NCI-H345 treated with DMSO at 0.1 percent for 48 hours (cell line): ENCODE data around the gene UBE2QL1.

ENCODE experiments used
- DNase-seq: peaks from one replicate; lab custom pipeline; 2025; ENCODE audit not compliant: unreplicated experiment; lab: John Stamatoyannopoulos, UW

Gene UBE2QL1

GRCh38 chr5:6522923-6523322, 74.3 kb downstream of the UBE2QL1 start:
- no peak for DNase-seq

- no peak for DNase-seq
These were observed 76.8 kb downstream of the UBE2QL1 start for GRCh38 chr5:6525422-6525821.

GRCh38 chr5:6525910-6526309, 77.3 kb downstream of the UBE2QL1 start:
- no peak for DNase-seq

GRCh38 chr5:6527749-6528455, 79.2 kb downstream of the UBE2QL1 start:
- no peak for DNase-seq

- no peak for DNase-seq
These were observed 86.9 kb downstream of the UBE2QL1 start for GRCh38 chr5:6535594-6535993.

GRCh38 chr5:6539060-6539459, 90.4 kb downstream of the UBE2QL1 start:
- no peak for DNase-seq

GRCh38 chr5:6540111-6540827, 91.6 kb downstream of the UBE2QL1 start:
- DNase-seq: no peak

- no peak for DNase-seq
These were observed 92.8 kb downstream of the UBE2QL1 start for GRCh38 chr5:6541256-6542013.

GRCh38 chr5:6542421-6543345, 94.0 kb downstream of the UBE2QL1 start:
- no peak for DNase-seq

- DNase-seq: no peak
These were observed 94.7 kb downstream of the UBE2QL1 start for GRCh38 chr5:6543346-6543730.

- DNase-seq: no peak
These were observed 95.3 kb downstream of the UBE2QL1 start for GRCh38 chr5:6543830-6544560.
